Measurements from ENCODE around the gene MPV17L2.

GRCh38 chr19:18245297-18245696 is 52.3 kb downstream of the MPV17L2 start:
- TF ChIP-seq POLR2AphosphoS2 (IDR thresholded peaks at IDR 0.05; ENCODE audit: low read depth, low read length) (no peak), POLR2AphosphoS5 (IDR thresholded peaks at IDR 0.05; ENCODE audit: low read length) (no peak), CHD2 (IDR thresholded peaks at IDR 0.05; ENCODE audit: borderline replicate concordance, low read depth, low read length) (no peak), SPI1 (IDR thresholded peaks at IDR 0.05; ENCODE audit: borderline replicate concordance, insufficient read depth, low read depth, low read length) (no peak), SIN3A (IDR thresholded peaks at IDR 0.05; ENCODE audit: low read depth, low read length) (no peak), SP1 (IDR thresholded peaks at IDR 0.05; ENCODE audit: low read depth, low read length) (no peak), CTCF (IDR thresholded peaks at IDR 0.05 in 2 of 3, conservative IDR thresholded peaks at IDR 0.05 in 1 of 3; ENCODE audit: control insufficient read depth in 2 of 3, extremely low read depth in 1 of 3, insufficient read depth in 1 of 3, low read depth in 3 of 3, low read length in 3 of 3) (no peak), EP300 (IDR thresholded peaks at IDR 0.05; ENCODE audit: borderline replicate concordance in 1 of 2, control insufficient read depth in 1 of 2, low read depth in 2 of 2, low read length in 2 of 2) (no peak), EZH2 (IDR thresholded peaks at IDR 0.05; ENCODE audit: borderline replicate concordance, control insufficient read depth, low read depth, low read length) (no peak), BACH1 (IDR thresholded peaks at IDR 0.05; ENCODE audit: borderline replicate concordance) (no peak), MAX (IDR thresholded peaks at IDR 0.05; ENCODE audit: low read depth, low read length) (no peak), ZNF274 (IDR thresholded peaks at IDR 0.05; ENCODE audit: insufficient read depth, insufficient read length) (no peak), TBL1XR1 (IDR thresholded peaks at IDR 0.05; ENCODE audit: low read depth, low read length) (no peak)

All from GM12878 (cell line).